Non-pigmented ciliary epithelial cell (primary cell): ENCODE data around the gene BHLHA15.

Experiments used
- DNase-seq: peaks from one replicate; pipeline ENCODE4 v3.0.0-alpha.2; 2010; ENCODE audit warnings: low read depth

BHLHA15 gene

GRCh38 chr7:98244871-98245270 is 33.6 kb downstream of the BHLHA15 start:
- DNase-seq: no peak

- no peak for DNase-seq
These were observed 36.9 kb downstream of the BHLHA15 start for GRCh38 chr7:98248156-98248555.

- DNase-seq: no peak
These were observed 37.9 kb downstream of the BHLHA15 start for GRCh38 chr7:98249106-98249505.

GRCh38 chr7:98250789-98251188 is 39.5 kb downstream of the BHLHA15 start:
- no peak for DNase-seq

- no peak for DNase-seq
These were observed 40.0 kb downstream of the BHLHA15 start for GRCh38 chr7:98251231-98251600.

GRCh38 chr7:98251601-98252424 is 40.6 kb downstream of the BHLHA15 start, which contains the start of gene TECPR1:
TECPR1 (minus strand) TSS chr7:98252232; CDS start chr7:98246146, 6,086 bp downstream.
- no peak for DNase-seq

GRCh38 chr7:98252425-98253054 is 41.3 kb downstream of the BHLHA15 start:
- DNase-seq: no peak

GRCh38 chr7:98254516-98254915 is 43.3 kb downstream of the BHLHA15 start:
- no peak for DNase-seq

GRCh38 chr7:98254951-98255610 is 43.8 kb downstream of the BHLHA15 start:
- DNase-seq: no peak

- DNase-seq: no peak
These were observed 45.2 kb downstream of the BHLHA15 start for GRCh38 chr7:98256431-98256830.

GRCh38 chr7:98257701-98258100 is 46.5 kb downstream of the BHLHA15 start:
- no peak for DNase-seq
